K562 (cell line): ENCODE data around the gene MOB3C. TPM values are rescaled to one million over a fixed set of nuclear protein-coding genes. Genes with fewer than 3 reads are reported as not detected.
A peak's percentile ranks its signal among the peaks of the same experiment; 100 is the strongest.

Experiments
- CHD2 ChIP-seq: IDR thresholded peaks from 2 replicates; pipeline ENCODE4 v1.6.1; 2011; ENCODE audit warnings: low read depth, low read length
- FOXM1 ChIP-seq, 2 experiments: fragments of 450-650 bp in 1 of 2; sonication (generic) in 1 of 2; formaldehyde crosslinking in 1 of 2; IDR thresholded peaks; 2 replicates each; pipeline versions ENCODE4 v1.6.1 to v1.9.0; 2017 to 2022; ENCODE audit warnings: low read depth in 2 of 2, mild to moderate bottlenecking in 2 of 2, missing genetic modification reagents in 1 of 2, moderate library complexity in 1 of 2
- GTF2F1 ChIP-seq: IDR thresholded peaks from 2 replicates; pipeline ENCODE4 v1.6.1; 2011; ENCODE audit warnings: low read depth, low read length, improper control_type of control experiment
- NCOA6 ChIP-seq: fragments of 450-650 bp; IDR thresholded peaks from 2 replicates; pipeline ENCODE4 v1.6.1; 2017; ENCODE audit warnings: mild to moderate bottlenecking
- POLR3G ChIP-seq: IDR thresholded peaks from 2 replicates; pipeline ENCODE4 v1.6.1; 2011; ENCODE audit not compliant: insufficient read length, insufficient replicate concordance; ENCODE audit errors: extremely low read depth
- RFX7 ChIP-seq: fragments of 250-450 bp; sonication (Bioruptor Pico); IDR thresholded peaks from 2 replicates; pipeline ENCODE4 v1.5.1; 2021; ENCODE audit warnings: mild to moderate bottlenecking
- SMARCB1 ChIP-seq: IDR thresholded peaks from 2 replicates; pipeline ENCODE4 v1.6.1; 2011; ENCODE audit warnings: improper control_type of control experiment, low read depth; ENCODE audit not compliant: insufficient read length
- TBP ChIP-seq: optimal IDR thresholded peaks from 2 replicates; pipeline ENCODE3; 2011; ENCODE audit warnings: low read depth, low read length, improper control_type of control experiment
- U2AF1 ChIP-seq: fragments of 200-400 bp; formaldehyde crosslinking; optimal IDR thresholded peaks from 2 replicates; pipeline ENCODE3; 2017; ENCODE audit warnings: mild to moderate bottlenecking, low read depth, low read length, moderate library complexity
- ZKSCAN8 ChIP-seq: fragments of 200-800 bp; sonication (Bioruptor generic); IDR thresholded peaks from 2 replicates; pipeline ENCODE4 v1.6.1; 2016; ENCODE audit warnings: missing genetic modification characterization, missing compliant biosample characterization
- ZNF445 ChIP-seq: fragments of 250-450 bp; sonication (Bioruptor Pico); IDR thresholded peaks from 2 replicates; pipeline ENCODE4 v1.4.0; 2020; ENCODE audit warnings: low read depth, mild to moderate bottlenecking, moderate library complexity
- ZNF717 ChIP-seq: fragments of 250-450 bp; sonication (Bioruptor Pico); IDR thresholded peaks from 2 replicates; pipeline ENCODE4 v1.5.0; 2021
- polyA plus RNA-seq, 8 experiments: library from polyadenylated mRNA; depleted of rRNA in 4 of 8; stranded (reverse) in 5 of 8; unstranded in 3 of 8; fragments of >200 nt; fragmentation: Nextera tagmentation in 2 of 8; fragmentation: Illumina TruSeq in 1 of 8; extraction: Ambion mirVana in 2 of 8; extraction: Trizol in 1 of 8; gene quantifications; 2 replicates each; pipeline versions ENCODE4 v1.2.1 to v1.2.3, GENCODE V29; 2011 to 2014; ENCODE audit warnings: inconsistent platforms in 1 of 8, missing spikeins in 1 of 8
- total RNA-seq, 7 experiments: library from RNA; depleted of rRNA in 6 of 7; stranded (reverse); fragments of >200 nt in 6 of 7; fragmentation: Illumina TruSeq in 2 of 7; extraction: Trizol in 2 of 7; gene quantifications; 2 replicates each; pipeline versions ENCODE4 v1.2.1 to v1.2.3, GENCODE V29; 2011 to 2021; ENCODE audit warnings: low replicate concordance in 1 of 7
- TF ChIP-seq, protein P1 (sequence below): fragments of 250-450 bp; sonication (Bioruptor Pico); IDR thresholded peaks from 2 replicates; pipeline ENCODE4 v1.4.0; 2020; ENCODE audit warnings: mild to moderate bottlenecking, moderate library complexity, borderline replicate concordance
- TF ChIP-seq, protein P2 (sequence below): fragments of 450-650 bp; IDR thresholded peaks from 2 replicates; pipeline ENCODE4 v1.6.1; 2016; ENCODE audit warnings: mild to moderate bottlenecking, moderate library complexity

MOB3C gene
- total and polyA plus RNA-seq, 9 of the 15 experiments (the other 6 are each of a cell fraction or from before 2014, with no cell fraction given) = 1.0 to 7.5 (median 3.7) TPM

DNA sequence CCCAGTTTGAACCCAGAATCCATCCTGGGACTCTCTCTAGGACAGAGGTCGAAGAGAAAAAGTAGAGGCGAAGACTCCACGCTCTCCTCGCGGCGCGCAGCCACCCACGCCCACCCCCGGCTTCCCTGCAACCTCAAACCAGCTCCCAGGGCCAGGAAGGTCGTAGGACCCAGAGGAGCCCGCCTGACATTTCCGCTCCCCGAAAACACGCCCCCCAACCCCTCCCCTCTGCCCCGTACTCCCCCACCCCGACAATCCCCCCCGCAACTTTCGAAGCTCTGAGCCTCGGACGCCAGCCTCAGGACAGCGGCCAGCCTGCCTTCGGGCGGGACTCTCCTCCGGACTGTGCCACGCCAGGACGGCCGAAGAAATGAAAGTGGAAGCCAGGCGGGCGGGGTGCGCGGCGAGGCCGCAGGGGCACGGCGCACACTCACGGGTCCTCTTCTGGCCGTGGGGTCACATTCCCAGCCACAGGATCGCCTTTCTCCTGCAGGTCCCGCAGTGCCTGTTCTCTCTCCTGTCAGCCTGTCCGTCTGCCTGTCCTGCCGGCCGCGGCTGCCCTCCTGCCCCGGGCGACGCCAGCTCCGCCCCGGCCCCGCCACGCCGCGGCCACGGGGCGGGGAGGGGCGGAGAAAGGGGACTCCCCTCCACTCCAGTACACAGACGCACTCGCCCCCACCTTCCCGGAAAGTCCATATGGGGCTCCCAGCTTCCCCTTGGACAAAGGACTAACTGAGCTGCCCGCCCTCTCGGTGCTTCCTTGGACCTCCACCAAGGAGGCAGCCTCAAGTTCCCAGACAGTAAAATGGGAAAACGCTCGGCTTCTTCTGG is at the start of gene MOB3C (continued):
- TF ChIP-seq, protein P1, sequence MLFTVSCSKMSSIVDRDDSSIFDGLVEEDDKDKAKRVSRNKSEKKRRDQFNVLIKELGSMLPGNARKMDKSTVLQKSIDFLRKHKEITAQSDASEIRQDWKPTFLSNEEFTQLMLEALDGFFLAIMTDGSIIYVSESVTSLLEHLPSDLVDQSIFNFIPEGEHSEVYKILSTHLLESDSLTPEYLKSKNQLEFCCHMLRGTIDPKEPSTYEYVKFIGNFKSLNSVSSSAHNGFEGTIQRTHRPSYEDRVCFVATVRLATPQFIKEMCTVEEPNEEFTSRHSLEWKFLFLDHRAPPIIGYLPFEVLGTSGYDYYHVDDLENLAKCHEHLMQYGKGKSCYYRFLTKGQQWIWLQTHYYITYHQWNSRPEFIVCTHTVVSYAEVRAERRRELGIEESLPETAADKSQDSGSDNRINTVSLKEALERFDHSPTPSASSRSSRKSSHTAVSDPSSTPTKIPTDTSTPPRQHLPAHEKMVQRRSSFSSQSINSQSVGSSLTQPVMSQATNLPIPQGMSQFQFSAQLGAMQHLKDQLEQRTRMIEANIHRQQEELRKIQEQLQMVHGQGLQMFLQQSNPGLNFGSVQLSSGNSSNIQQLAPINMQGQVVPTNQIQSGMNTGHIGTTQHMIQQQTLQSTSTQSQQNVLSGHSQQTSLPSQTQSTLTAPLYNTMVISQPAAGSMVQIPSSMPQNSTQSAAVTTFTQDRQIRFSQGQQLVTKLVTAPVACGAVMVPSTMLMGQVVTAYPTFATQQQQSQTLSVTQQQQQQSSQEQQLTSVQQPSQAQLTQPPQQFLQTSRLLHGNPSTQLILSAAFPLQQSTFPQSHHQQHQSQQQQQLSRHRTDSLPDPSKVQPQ = no peak
- TF ChIP-seq ZNF717 (CRISPR knock-in tag) (no peak), SMARCB1 (no peak), U2AF1 (no peak), NCOA6 (no peak), POLR3G (no peak), FOXM1 (IDR thresholded peaks at IDR 0.05; ENCODE audit: low read depth) (no peak), FOXM1 (CRISPR knock-in tag; IDR thresholded peaks at IDR 0.05; ENCODE audit: low read depth) (no peak; the same call in 1 of the 2 replicates), ZNF445 (CRISPR knock-in tag) (no peak), TBP (peak; percentile 21), RFX7 (no peak), ZKSCAN8 (CRISPR knock-in tag) (no peak), GTF2F1 (no peak), CHD2 (no peak)
- TF ChIP-seq, protein P2, sequence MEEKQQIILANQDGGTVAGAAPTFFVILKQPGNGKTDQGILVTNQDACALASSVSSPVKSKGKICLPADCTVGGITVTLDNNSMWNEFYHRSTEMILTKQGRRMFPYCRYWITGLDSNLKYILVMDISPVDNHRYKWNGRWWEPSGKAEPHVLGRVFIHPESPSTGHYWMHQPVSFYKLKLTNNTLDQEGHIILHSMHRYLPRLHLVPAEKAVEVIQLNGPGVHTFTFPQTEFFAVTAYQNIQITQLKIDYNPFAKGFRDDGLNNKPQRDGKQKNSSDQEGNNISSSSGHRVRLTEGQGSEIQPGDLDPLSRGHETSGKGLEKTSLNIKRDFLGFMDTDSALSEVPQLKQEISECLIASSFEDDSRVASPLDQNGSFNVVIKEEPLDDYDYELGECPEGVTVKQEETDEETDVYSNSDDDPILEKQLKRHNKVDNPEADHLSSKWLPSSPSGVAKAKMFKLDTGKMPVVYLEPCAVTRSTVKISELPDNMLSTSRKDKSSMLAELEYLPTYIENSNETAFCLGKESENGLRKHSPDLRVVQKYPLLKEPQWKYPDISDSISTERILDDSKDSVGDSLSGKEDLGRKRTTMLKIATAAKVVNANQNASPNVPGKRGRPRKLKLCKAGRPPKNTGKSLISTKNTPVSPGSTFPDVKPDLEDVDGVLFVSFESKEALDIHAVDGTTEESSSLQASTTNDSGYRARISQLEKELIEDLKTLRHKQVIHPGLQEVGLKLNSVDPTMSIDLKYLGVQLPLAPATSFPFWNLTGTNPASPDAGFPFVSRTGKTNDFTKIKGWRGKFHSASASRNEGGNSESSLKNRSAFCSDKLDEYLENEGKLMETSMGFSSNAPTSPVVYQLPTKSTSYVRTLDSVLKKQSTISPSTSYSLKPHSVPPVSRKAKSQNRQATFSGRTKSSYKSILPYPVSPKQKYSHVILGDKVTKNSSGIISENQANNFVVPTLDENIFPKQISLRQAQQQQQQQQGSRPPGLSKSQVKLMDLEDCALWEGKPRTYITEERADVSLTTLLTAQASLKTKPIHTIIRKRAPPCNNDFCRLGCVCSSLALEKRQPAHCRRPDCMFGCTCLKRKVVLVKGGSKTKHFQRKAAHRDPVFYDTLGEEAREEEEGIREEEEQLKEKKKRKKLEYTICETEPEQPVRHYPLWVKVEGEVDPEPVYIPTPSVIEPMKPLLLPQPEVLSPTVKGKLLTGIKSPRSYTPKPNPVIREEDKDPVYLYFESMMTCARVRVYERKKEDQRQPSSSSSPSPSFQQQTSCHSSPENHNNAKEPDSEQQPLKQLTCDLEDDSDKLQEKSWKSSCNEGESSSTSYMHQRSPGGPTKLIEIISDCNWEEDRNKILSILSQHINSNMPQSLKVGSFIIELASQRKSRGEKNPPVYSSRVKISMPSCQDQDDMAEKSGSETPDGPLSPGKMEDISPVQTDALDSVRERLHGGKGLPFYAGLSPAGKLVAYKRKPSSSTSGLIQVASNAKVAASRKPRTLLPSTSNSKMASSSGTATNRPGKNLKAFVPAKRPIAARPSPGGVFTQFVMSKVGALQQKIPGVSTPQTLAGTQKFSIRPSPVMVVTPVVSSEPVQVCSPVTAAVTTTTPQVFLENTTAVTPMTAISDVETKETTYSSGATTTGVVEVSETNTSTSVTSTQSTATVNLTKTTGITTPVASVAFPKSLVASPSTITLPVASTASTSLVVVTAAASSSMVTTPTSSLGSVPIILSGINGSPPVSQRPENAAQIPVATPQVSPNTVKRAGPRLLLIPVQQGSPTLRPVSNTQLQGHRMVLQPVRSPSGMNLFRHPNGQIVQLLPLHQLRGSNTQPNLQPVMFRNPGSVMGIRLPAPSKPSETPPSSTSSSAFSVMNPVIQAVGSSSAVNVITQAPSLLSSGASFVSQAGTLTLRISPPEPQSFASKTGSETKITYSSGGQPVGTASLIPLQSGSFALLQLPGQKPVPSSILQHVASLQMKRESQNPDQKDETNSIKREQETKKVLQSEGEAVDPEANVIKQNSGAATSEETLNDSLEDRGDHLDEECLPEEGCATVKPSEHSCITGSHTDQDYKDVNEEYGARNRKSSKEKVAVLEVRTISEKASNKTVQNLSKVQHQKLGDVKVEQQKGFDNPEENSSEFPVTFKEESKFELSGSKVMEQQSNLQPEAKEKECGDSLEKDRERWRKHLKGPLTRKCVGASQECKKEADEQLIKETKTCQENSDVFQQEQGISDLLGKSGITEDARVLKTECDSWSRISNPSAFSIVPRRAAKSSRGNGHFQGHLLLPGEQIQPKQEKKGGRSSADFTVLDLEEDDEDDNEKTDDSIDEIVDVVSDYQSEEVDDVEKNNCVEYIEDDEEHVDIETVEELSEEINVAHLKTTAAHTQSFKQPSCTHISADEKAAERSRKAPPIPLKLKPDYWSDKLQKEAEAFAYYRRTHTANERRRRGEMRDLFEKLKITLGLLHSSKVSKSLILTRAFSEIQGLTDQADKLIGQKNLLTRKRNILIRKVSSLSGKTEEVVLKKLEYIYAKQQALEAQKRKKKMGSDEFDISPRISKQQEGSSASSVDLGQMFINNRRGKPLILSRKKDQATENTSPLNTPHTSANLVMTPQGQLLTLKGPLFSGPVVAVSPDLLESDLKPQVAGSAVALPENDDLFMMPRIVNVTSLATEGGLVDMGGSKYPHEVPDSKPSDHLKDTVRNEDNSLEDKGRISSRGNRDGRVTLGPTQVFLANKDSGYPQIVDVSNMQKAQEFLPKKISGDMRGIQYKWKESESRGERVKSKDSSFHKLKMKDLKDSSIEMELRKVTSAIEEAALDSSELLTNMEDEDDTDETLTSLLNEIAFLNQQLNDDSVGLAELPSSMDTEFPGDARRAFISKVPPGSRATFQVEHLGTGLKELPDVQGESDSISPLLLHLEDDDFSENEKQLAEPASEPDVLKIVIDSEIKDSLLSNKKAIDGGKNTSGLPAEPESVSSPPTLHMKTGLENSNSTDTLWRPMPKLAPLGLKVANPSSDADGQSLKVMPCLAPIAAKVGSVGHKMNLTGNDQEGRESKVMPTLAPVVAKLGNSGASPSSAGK = peak; percentile 73
